ENCODE measurements around the gene CSKMT.
"Not testable (repeated sequence)": the region's sequence is repeated elsewhere in the genome, so short reads cannot be mapped to it uniquely, and the experiment has no call there.

GRCh38 chr11:62675415-62675814, 10.3 kb downstream of the CSKMT start:
- TF ChIP-seq CTCF (conservative IDR thresholded peaks at IDR 0.05; ENCODE audit: low read depth, low read length); EZH2 (IDR thresholded peaks at IDR 0.05; ENCODE audit: low read length, unreplicated experiment); EZH2phosphoT487 (IDR thresholded peaks at IDR 0.05; ENCODE audit: borderline replicate concordance, low read length): not testable (repeated sequence)

All from PC-3 (cell line).